Measurements from ENCODE around the gene GRAMD1B.

- no peak for TF ChIP-seq CTCF (IDR thresholded peaks at IDR 0.05)
- TF ChIP-seq POLR2AphosphoS5 (IDR thresholded peaks at IDR 0.05) = no peak
- TF ChIP-seq POLR2A (IDR thresholded peaks at IDR 0.05) = no peak
Observed at GRCh38 chr11:123431619-123432018, 1.6 kb downstream of the GRAMD1B start.
